Neural cell (in vitro differentiated cells): ENCODE results near the gene SBNO1. TPM values are rescaled to one million over a fixed set of nuclear protein-coding genes. Genes with fewer than 3 reads are reported as not detected.
"Not testable (repeated sequence)": the region's sequence is repeated elsewhere in the genome, so short reads cannot be mapped to it uniquely, and the experiment has no call there.

Experiments
- H2AFZ ChIP-seq: fragments of 200-600, 300-800 bp; sonication (generic), shearing (Covaris generic); 2 replicates; pipeline ENCODE4 v1.6.0; 2014; ENCODE audit warnings: low read depth, mild to moderate bottlenecking, antibody characterized with exemption, low read length, moderate library complexity
- H3F3A ChIP-seq: fragments of 200-600 bp; shearing (Covaris generic); 2 replicates; pipeline ENCODE4 v1.6.1; 2016; ENCODE audit warnings: mild to moderate bottlenecking, moderate library complexity, mixed read lengths, antibody characterized with exemption, low read length; ENCODE audit not compliant: insufficient read depth, poor library complexity, severe bottlenecking
- H3K27ac ChIP-seq: fragments of 200-600, 300-800 bp; sonication (generic), shearing (Covaris generic); 2 replicates; pipeline ENCODE4 v1.5.1; 2014; ENCODE audit warnings: mild to moderate bottlenecking, low read length, moderate library complexity
- H3K27me3 ChIP-seq: fragments of 300-800, 200-600 bp; sonication (generic), shearing (Covaris generic); 2 replicates; pipeline ENCODE4 v1.6.0; 2014; ENCODE audit warnings: mild to moderate bottlenecking, low read depth, low read length, moderate library complexity; ENCODE audit not compliant: insufficient read depth
- H3K36me3 ChIP-seq: fragments of 300-800, 200-600 bp; sonication (generic), shearing (Covaris generic); 2 replicates; pipeline ENCODE4 v1.5.1; 2014; ENCODE audit warnings: mild to moderate bottlenecking, antibody characterized with exemption, low read length, moderate library complexity; ENCODE audit not compliant: insufficient read depth
- H3K4me2 ChIP-seq: fragments of 300-800, 200-600 bp; sonication (generic), shearing (Covaris generic); 2 replicates; pipeline ENCODE4 v1.6.0; 2014; ENCODE audit warnings: mild to moderate bottlenecking, low read length
- H3K4me3 ChIP-seq: fragments of 300-800, 200-600 bp; sonication (generic), shearing (Covaris generic); 2 replicates; pipeline ENCODE4 v1.5.1; 2014; ENCODE audit warnings: mild to moderate bottlenecking, low read length, moderate library complexity
- H3K79me2 ChIP-seq: fragments of 200-600 bp; shearing (Covaris generic); replicated peaks from 2 replicates; pipeline ENCODE4 v1.6.0; 2014; ENCODE audit warnings: mild to moderate bottlenecking, low read length, moderate library complexity; ENCODE audit not compliant: insufficient read depth
- H3K9ac ChIP-seq: fragments of 300-800, 200-600 bp; sonication (generic), shearing (Covaris generic); 2 replicates; pipeline ENCODE4 v1.6.1; 2016; ENCODE audit warnings: mild to moderate bottlenecking, low read length, mixed read lengths
- H3K9me2 ChIP-seq: fragments of 200-600 bp; shearing (Covaris generic); 2 replicates; pipeline ENCODE4 v1.6.1; 2016; ENCODE audit warnings: mild to moderate bottlenecking, low read length, mixed read lengths; ENCODE audit not compliant: insufficient read depth
- H3K9me3 ChIP-seq: fragments of 200-600, 300-800 bp; sonication (generic), shearing (Covaris generic); 2 replicates; pipeline ENCODE4 v1.6.1; 2016; ENCODE audit warnings: mild to moderate bottlenecking, mixed run types, low read length, moderate library complexity, mixed read lengths
- H4K20me1 ChIP-seq: fragments of 200-600 bp; shearing (Covaris generic); 2 replicates; pipeline ENCODE4 v1.6.1; 2016; ENCODE audit warnings: mild to moderate bottlenecking, mixed run types; ENCODE audit not compliant: insufficient read depth
- EP300 ChIP-seq: fragments of 450-650 bp; conservative IDR thresholded peaks from 2 replicates; pipeline ENCODE4 v1.6.1; 2014; ENCODE audit warnings: antibody characterized with exemption, mild to moderate bottlenecking, moderate library complexity; ENCODE audit not compliant: poor library complexity, severe bottlenecking
- EZH2 ChIP-seq: fragments of 200-600, 300-800 bp; shearing (Covaris generic), sonication (generic); IDR thresholded peaks from 2 replicates; pipeline ENCODE4 v1.6.1; 2014; ENCODE audit warnings: antibody characterized with exemption, low read length, borderline replicate concordance, mild to moderate bottlenecking; ENCODE audit not compliant: insufficient read depth, poor library complexity, severe bottlenecking
- POLR2AphosphoS5 ChIP-seq: IDR thresholded peaks from 2 replicates; pipeline ENCODE4 v1.6.1; 2012
- RAD21 ChIP-seq: fragments of 450-650 bp; conservative IDR thresholded peaks from 2 replicates; pipeline ENCODE4 v1.6.1; 2014; ENCODE audit warnings: antibody characterized with exemption, mild to moderate bottlenecking, moderate library complexity
- polyA plus RNA-seq: library from polyadenylated mRNA; depleted of rRNA; stranded (reverse); fragments of >200 nt; gene quantifications from 2 replicates; pipeline ENCODE4 v1.2.3, GENCODE V29; 2014
- TF ChIP-seq, protein P1 (sequence below): IDR thresholded peaks from 2 replicates; pipeline ENCODE4 v1.6.1; 2012; ENCODE audit warnings: borderline replicate concordance

SBNO1 gene
- polyA plus RNA-seq, 1 donor from 2014 or later: 17.9 TPM

GRCh38 chr12:123408619-123409018, 44.0 kb upstream of the SBNO1 start:
- H4K20me1 ChIP-seq, H3K27ac ChIP-seq, H3F3A ChIP-seq, H3K9me3 ChIP-seq, H3K4me2 ChIP-seq, H3K9me2 ChIP-seq, H3K79me2 ChIP-seq, H3K36me3 ChIP-seq, H3K4me3 ChIP-seq, H3K27me3 ChIP-seq, H2AFZ ChIP-seq, H3K9ac ChIP-seq: not testable (repeated sequence)

DNA sequence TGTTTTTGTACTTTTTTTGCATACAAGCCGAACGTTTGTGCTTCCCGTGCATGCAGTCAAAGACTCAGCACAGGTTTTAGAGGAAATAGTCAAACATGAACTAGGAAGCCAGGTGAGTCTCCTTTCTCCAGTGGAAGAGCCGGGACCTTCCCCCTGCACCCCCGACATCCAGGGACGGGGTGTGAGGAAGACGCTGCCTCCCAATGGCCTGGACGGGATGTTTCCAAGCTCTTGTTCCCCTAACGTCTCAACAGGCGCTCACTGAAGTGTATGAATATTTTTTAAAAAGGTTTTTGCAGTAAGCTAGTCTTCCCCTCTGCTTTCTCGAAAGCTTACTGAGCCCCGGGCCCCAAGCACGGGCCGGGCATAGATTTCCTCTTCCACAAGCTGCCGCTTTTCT, 43.3 kb upstream of the SBNO1 start:
- not testable (repeated sequence) for H3K4me3 ChIP-seq, H3F3A ChIP-seq, H3K27me3 ChIP-seq, H3K36me3 ChIP-seq, H3K79me2 ChIP-seq, H3K9me2 ChIP-seq, H3K9ac ChIP-seq, H2AFZ ChIP-seq, H3K4me2 ChIP-seq, H4K20me1 ChIP-seq, H3K27ac ChIP-seq, H3K9me3 ChIP-seq

GRCh38 chr12:123407269-123407668, 42.6 kb upstream of the SBNO1 start:
- H3K9me3 ChIP-seq, H3K4me2 ChIP-seq, H2AFZ ChIP-seq, H3K27ac ChIP-seq, H3K9me2 ChIP-seq, H3F3A ChIP-seq, H3K4me3 ChIP-seq, H4K20me1 ChIP-seq, H3K9ac ChIP-seq, H3K36me3 ChIP-seq, H3K27me3 ChIP-seq, H3K79me2 ChIP-seq: not testable (repeated sequence)

DNA sequence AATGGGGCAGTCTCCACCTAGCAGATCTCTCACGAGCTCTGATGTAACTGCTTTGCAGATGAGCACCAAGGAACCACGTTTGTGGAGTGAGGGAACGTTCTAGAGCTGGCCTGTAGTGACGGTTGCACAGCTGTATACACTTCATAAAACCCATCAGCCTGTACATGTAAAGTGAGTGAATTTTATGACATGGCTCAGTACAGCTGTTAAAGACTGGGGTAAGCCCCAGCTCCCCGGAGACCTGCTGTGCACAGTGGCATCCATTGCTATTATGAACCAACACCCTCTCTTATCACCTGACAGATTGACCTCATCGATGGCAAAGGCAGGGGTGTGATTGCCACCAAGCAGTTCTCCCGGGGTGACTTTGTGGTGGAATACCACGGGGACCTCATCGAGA, 39.9 kb upstream of the SBNO1 start:
- H3K4me3 ChIP-seq: no peak overlapping the region
- no peaks in the 10 kb centered on the region for H3K9me2 ChIP-seq
- H3K27ac ChIP-seq: no peak overlapping the region
- no peaks in the 10 kb centered on the region for H3K79me2 ChIP-seq
- no peak overlapping the region for H2AFZ ChIP-seq
- no peaks in the 10 kb centered on the region for H3F3A ChIP-seq
- H4K20me1 ChIP-seq: no peaks in the 10 kb centered on the region
- H3K36me3 ChIP-seq: peaks cover 6% of the 10 kb centered on the region
- no peaks in the 10 kb centered on the region for H3K27me3 ChIP-seq
- no peak overlapping the region for H3K9ac ChIP-seq
- H3K9me3 ChIP-seq: no peaks in the 10 kb centered on the region
- TF ChIP-seq EP300 (no peak), RAD21 (no peak), EZH2 (no peak), POLR2AphosphoS5 (no peak)
- TF ChIP-seq, protein P1, sequence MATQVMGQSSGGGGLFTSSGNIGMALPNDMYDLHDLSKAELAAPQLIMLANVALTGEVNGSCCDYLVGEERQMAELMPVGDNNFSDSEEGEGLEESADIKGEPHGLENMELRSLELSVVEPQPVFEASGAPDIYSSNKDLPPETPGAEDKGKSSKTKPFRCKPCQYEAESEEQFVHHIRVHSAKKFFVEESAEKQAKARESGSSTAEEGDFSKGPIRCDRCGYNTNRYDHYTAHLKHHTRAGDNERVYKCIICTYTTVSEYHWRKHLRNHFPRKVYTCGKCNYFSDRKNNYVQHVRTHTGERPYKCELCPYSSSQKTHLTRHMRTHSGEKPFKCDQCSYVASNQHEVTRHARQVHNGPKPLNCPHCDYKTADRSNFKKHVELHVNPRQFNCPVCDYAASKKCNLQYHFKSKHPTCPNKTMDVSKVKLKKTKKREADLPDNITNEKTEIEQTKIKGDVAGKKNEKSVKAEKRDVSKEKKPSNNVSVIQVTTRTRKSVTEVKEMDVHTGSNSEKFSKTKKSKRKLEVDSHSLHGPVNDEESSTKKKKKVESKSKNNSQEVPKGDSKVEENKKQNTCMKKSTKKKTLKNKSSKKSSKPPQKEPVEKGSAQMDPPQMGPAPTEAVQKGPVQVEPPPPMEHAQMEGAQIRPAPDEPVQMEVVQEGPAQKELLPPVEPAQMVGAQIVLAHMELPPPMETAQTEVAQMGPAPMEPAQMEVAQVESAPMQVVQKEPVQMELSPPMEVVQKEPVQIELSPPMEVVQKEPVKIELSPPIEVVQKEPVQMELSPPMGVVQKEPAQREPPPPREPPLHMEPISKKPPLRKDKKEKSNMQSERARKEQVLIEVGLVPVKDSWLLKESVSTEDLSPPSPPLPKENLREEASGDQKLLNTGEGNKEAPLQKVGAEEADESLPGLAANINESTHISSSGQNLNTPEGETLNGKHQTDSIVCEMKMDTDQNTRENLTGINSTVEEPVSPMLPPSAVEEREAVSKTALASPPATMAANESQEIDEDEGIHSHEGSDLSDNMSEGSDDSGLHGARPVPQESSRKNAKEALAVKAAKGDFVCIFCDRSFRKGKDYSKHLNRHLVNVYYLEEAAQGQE: no peak
- H3K4me2 ChIP-seq: no peak overlapping the region
